PC-9 (cell line): ENCODE measurements around the gene TMF1. TPM values are rescaled to one million over a fixed set of nuclear protein-coding genes. Genes with fewer than 3 reads are reported as not detected.

Experiments
- BruUV-seq: library from RNA; stranded (reverse); fragments of 400-500 nt; replicated peaks from 2 replicates; lab custom pipeline; 2021; lab: Mats Ljungman, UMichigan
- CTCF ChIA-PET: fragments of 300-600 bp; sonication (Branson Sonifier 250); formaldehyde crosslinking; loops from one replicate; lab custom pipeline; 2022; ENCODE audit warnings: antibody characterized with exemption; lab: Charles Lee
- POLR2A ChIA-PET: fragments of 300-600 bp; sonication (Branson Sonifier 250); formaldehyde crosslinking; loops from one replicate; lab custom pipeline; 2022; ENCODE audit warnings: antibody characterized with exemption; ENCODE audit not compliant: unreplicated experiment; lab: Charles Lee
- DNase-seq, 2 experiments: peaks; one replicate each; pipeline versions ENCODE4 v3.0.0 to v3.0.0-alpha.2; 2015 to 2022; ENCODE audit warnings: mixed read lengths in 1 of 2
- H2AFZ ChIP-seq: fragments of 200-600 bp; sonication (generic); 2 replicates; pipeline ENCODE4 v1.8.1; 2017; ENCODE audit warnings: antibody characterized with exemption
- H3F3A ChIP-seq: fragments of 200-600 bp; sonication (generic); 2 replicates; pipeline ENCODE4 v1.8.1; 2017; ENCODE audit warnings: antibody characterized with exemption, mild to moderate bottlenecking, low read depth; ENCODE audit not compliant: insufficient read depth
- H3K27ac ChIP-seq: fragments of 200-600 bp; sonication (generic); 2 replicates; pipeline ENCODE4 v1.6.1; 2016; ENCODE audit warnings: mixed run types
- H3K27me3 ChIP-seq: fragments of 200-600 bp; sonication (generic); 2 replicates; pipeline ENCODE4 v1.6.1; 2016; ENCODE audit warnings: low read depth, mixed run types; ENCODE audit not compliant: insufficient read depth
- H3K36me3 ChIP-seq: fragments of 200-600 bp; sonication (generic); 2 replicates; pipeline ENCODE4 v1.6.1; 2016; ENCODE audit warnings: low read depth, mixed run types
- H3K4me1 ChIP-seq: fragments of 200-600 bp; sonication (generic); replicated peaks from 2 replicates; pipeline ENCODE4 v1.6.1; 2016; ENCODE audit warnings: mixed run types; ENCODE audit not compliant: insufficient read depth
- H3K4me2 ChIP-seq: fragments of 200-600 bp; sonication (generic); 2 replicates; pipeline ENCODE4 v1.6.1; 2017; ENCODE audit warnings: mixed run types
- H3K4me3 ChIP-seq: fragments of 200-600 bp; sonication (generic); 2 replicates; pipeline ENCODE4 v1.6.1; 2016; ENCODE audit warnings: mixed run types
- H3K79me2 ChIP-seq: fragments of 200-600 bp; sonication (generic); 2 replicates; pipeline ENCODE4 v1.6.1; 2017; ENCODE audit warnings: low read depth, mixed run types
- H3K9me2 ChIP-seq: fragments of 200-600 bp; sonication (generic); 2 replicates; pipeline ENCODE4 v1.8.1; 2017; ENCODE audit warnings: mild to moderate bottlenecking; ENCODE audit not compliant: insufficient read depth
- H3K9me3 ChIP-seq: fragments of 200-600 bp; sonication (generic); 2 replicates; pipeline ENCODE4 v1.8.1; 2016; ENCODE audit warnings: low read depth; ENCODE audit not compliant: insufficient read depth
- H4K20me1 ChIP-seq: fragments of 200-600 bp; sonication (generic); 2 replicates; pipeline ENCODE4 v1.8.1; 2017; ENCODE audit not compliant: insufficient read depth
- EZH2 ChIP-seq: fragments of 200-600 bp; sonication (generic); IDR thresholded peaks from 2 replicates; pipeline ENCODE4 v1.8.0; 2017; ENCODE audit warnings: antibody characterized with exemption, low read depth
- intact Hi-C: fragments of 100-400 bp; cut with micrococcal nuclease; formaldehyde crosslinking; loops from one replicate; pipeline ENCODE4 v1.10.0; 2022; ENCODE audit not compliant: unreplicated experiment
- total RNA-seq: library from RNA; stranded (reverse); gene quantifications from 2 replicates; pipeline ENCODE4 v1.2.3, GENCODE V29; 2021
- TF ChIP-seq, protein P1 (sequence below): fragments of 200-600 bp; sonication (generic); conservative IDR thresholded peaks from 2 replicates; pipeline ENCODE4 v1.6.1; 2017; ENCODE audit warnings: mixed run types, antibody characterized with exemption, mild to moderate bottlenecking, moderate library complexity

The TMF1 gene
- total RNA-seq, 1 experiment from 2014 or later = 35.5 TPM

DNA sequence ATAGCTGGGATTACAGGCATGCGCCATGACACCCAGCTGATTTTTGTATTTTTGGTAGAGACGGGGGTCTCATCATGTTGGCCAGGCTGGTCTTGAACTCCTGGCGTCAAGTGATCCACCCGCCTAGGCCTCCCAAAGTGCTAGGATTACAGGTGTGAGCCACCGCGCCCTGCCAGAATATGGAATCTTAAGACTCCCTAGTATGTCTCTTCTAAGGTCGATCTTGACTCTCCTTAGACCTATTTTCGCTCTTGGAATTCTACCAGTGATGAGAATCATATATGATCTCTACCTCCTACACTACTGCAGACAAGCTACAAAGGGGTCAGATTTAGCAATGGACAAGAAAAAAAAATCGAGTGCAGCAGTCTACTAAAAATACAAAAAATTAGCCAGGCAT, 19.4 kb downstream of the TMF1 start:
- Histone ChIP-seq H4K20me1 (0 out of 2 replicates have a peak, but pooled peaks cover 2% of the 10 kb centered on the region), H3K4me2 (no peak overlapping the region), H3K9me3 (no peaks in the 10 kb centered on the region), H3F3A (no peaks in the 10 kb centered on the region), H3K79me2 (no peaks in the 10 kb centered on the region), H3K4me1 (no peaks in the 10 kb centered on the region), H3K36me3 (peaks cover 10% of the 10 kb centered on the region; the same call in 1 of the 2 replicates), H3K4me3 (no peak overlapping the region), H3K27me3 (no peaks in the 10 kb centered on the region), H3K27ac (no peak overlapping the region), H3K9me2 (no peaks in the 10 kb centered on the region), H2AFZ (no peak overlapping the region)
- no TSS peak for BruUV-seq
- TF ChIP-seq EZH2 = no peak
- TF ChIP-seq, protein P1, sequence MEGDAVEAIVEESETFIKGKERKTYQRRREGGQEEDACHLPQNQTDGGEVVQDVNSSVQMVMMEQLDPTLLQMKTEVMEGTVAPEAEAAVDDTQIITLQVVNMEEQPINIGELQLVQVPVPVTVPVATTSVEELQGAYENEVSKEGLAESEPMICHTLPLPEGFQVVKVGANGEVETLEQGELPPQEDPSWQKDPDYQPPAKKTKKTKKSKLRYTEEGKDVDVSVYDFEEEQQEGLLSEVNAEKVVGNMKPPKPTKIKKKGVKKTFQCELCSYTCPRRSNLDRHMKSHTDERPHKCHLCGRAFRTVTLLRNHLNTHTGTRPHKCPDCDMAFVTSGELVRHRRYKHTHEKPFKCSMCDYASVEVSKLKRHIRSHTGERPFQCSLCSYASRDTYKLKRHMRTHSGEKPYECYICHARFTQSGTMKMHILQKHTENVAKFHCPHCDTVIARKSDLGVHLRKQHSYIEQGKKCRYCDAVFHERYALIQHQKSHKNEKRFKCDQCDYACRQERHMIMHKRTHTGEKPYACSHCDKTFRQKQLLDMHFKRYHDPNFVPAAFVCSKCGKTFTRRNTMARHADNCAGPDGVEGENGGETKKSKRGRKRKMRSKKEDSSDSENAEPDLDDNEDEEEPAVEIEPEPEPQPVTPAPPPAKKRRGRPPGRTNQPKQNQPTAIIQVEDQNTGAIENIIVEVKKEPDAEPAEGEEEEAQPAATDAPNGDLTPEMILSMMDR = no peak
- CTCF ChIA-PET = interaction anchor here (0.6 kb wide), 1 partner anchor 760 kb away, joined by 4 read pairs; no protein-coding TSS in a partner anchor
- POLR2A ChIA-PET = no interaction called here
- intact Hi-C loops = no loop called here
- no peak for DNase-seq

DNA sequence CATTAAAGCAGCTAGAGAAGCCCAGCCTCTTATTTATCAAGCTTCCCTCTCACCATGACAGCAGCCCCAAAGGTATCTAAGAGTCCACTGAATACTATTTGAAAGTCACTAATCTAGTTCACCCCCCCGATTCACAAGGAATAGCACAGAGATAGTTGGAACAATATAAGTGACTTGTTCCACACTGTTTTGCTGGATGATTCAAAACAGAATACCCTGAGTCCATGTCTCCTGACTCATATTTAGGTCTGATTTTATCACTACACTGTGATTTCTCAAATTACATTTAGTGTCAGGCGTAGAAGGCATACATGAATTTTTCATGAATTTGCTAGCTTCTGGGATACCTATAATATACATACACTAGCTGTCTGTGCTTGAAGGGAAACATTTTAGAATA, 20.0 kb downstream of the TMF1 start:
- H4K20me1 ChIP-seq = 0 out of 2 replicates have a peak, but pooled peaks cover 2% of the 10 kb centered on the region
- no peak for TF ChIP-seq EZH2
- TF ChIP-seq, protein P1 = no peak
- peaks cover 10% of the 10 kb centered on the region; the same call in 1 of the 2 replicates for H3K36me3 ChIP-seq
- H3K4me3 ChIP-seq = no peak overlapping the region
- H3K27ac ChIP-seq = no peak overlapping the region
- no peak for DNase-seq
- ChIA-PET CTCF (interaction anchor here (0.6 kb wide), 1 partner anchor 760 kb away, joined by 4 read pairs; no protein-coding TSS in a partner anchor), POLR2A (no interaction called here)
- no peaks in the 10 kb centered on the region for H3K4me1 ChIP-seq
- no peak overlapping the region for H3K4me2 ChIP-seq
- intact Hi-C loops = no loop called here
- H2AFZ ChIP-seq = no peak overlapping the region
- no peaks in the 10 kb centered on the region for H3K27me3 ChIP-seq
- no TSS peak for BruUV-seq
- H3K9me2 ChIP-seq = no peaks in the 10 kb centered on the region
- H3K79me2 ChIP-seq = no peaks in the 10 kb centered on the region
- no peaks in the 10 kb centered on the region for H3K9me3 ChIP-seq
- H3F3A ChIP-seq = no peaks in the 10 kb centered on the region

DNA sequence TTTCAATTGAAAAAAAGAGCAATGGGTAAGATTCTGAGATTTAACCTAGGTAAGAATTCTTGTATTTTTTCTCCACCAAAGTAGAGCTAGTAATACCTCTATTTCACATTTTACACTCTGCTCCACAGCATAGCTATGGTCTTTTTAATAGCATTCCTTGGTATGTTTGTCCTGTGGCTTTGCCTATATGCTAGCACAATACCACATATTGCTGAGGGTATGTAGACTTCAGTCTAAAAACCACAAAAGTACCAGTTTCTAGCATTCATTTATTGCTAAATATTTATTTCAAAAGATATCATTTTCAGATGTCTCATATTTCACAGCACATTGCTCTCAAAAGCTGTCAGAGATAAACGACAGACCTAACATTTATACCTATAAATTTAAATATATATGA, 20.5 kb downstream of the TMF1 start:
- H3K4me2 ChIP-seq = no peak overlapping the region
- no peaks in the 10 kb centered on the region for H3K9me3 ChIP-seq
- no peaks in the 10 kb centered on the region for H3K27me3 ChIP-seq
- ChIA-PET POLR2A (interaction anchor here (0.5 kb wide), 1 partner anchor 254 kb away, joined by 8 read pairs; no protein-coding TSS in a partner anchor), CTCF (no interaction called here)
- H3K4me3 ChIP-seq = no peak overlapping the region
- H3K79me2 ChIP-seq = no peaks in the 10 kb centered on the region
- DNase-seq = no peak
- H3K4me1 ChIP-seq = no peaks in the 10 kb centered on the region
- intact Hi-C loops = no loop called here
- no TSS peak for BruUV-seq
- H3F3A ChIP-seq = no peaks in the 10 kb centered on the region
- H3K9me2 ChIP-seq = no peaks in the 10 kb centered on the region
- H3K36me3 ChIP-seq = peaks cover 8% of the 10 kb centered on the region; the same call in 1 of the 2 replicates
- TF ChIP-seq EZH2 = no peak
- TF ChIP-seq, protein P1 = no peak
- no peak overlapping the region for H2AFZ ChIP-seq
- 0 out of 2 replicates have a peak, but pooled peaks cover 2% of the 10 kb centered on the region for H4K20me1 ChIP-seq
- H3K27ac ChIP-seq = no peak overlapping the region
